ENCODE measurements around the gene SSNA1.

SSNA1 gene

GRCh38 chr9:137156567-137157375, 31.7 kb upstream of the SSNA1 start:
- ChIA-PET CTCF (interaction anchor here (0.7 to 1.4 kb wide), 3 partner anchors 70 to 1060 kb away, joined by 3 to 4 read pairs (median 4); partner anchors contain the start of gene RNF224), POLR2A (ENCODE audit: low non-redundant PET) (interaction anchor here (0.6 kb wide), 1 partner anchor 100 kb away, joined by 6 read pairs; no protein-coding TSS in a partner anchor)
- no peak for TF ChIP-seq CTCF (conservative IDR thresholded peaks at IDR 0.05; ENCODE audit: low read depth)
- peak; percentile 84 for DNase-seq (ENCODE audit: low spot score)
- peak overlapping the region; percentile 17 for H3K27ac ChIP-seq

- no peak for TF ChIP-seq CTCF (conservative IDR thresholded peaks at IDR 0.05; ENCODE audit: low read depth)
- H3K27ac ChIP-seq = peak overlapping the region; percentile 17
- DNase-seq (ENCODE audit: low spot score) = no peak
- POLR2A ChIA-PET (ENCODE audit: low non-redundant PET) = no interaction called here
- CTCF ChIA-PET = interaction anchor here (0.6 to 1.4 kb wide), 4 partner anchors 31 to 129 kb away, joined by 3 to 5 read pairs (median 4); partner anchors contain the start of genes ANAPC2, RNF224 and SSNA1
Observed at GRCh38 chr9:137157618-137158415, 30.7 kb upstream of the SSNA1 start.

- DNase-seq (ENCODE audit: low spot score) = no peak
- TF ChIP-seq CTCF (conservative IDR thresholded peaks at IDR 0.05; ENCODE audit: low read depth) = no peak
- POLR2A ChIA-PET (ENCODE audit: low non-redundant PET) = no interaction called here
- CTCF ChIA-PET = interaction anchor here (1.3 kb wide), 1 partner anchor 78 kb away, joined by 3 read pairs; no protein-coding TSS in a partner anchor
- no peak overlapping the region for H3K27ac ChIP-seq
Observed at GRCh38 chr9:137158625-137159024, 29.9 kb upstream of the SSNA1 start.

- ChIA-PET POLR2A (ENCODE audit: low non-redundant PET) (no interaction called here), CTCF (interaction anchor here (0.7 kb wide), 1 partner anchor 67 kb away, joined by 3 read pairs; no protein-coding TSS in a partner anchor)
- no peak for TF ChIP-seq CTCF (conservative IDR thresholded peaks at IDR 0.05; ENCODE audit: low read depth)
- H3K27ac ChIP-seq = no peak overlapping the region
- DNase-seq (ENCODE audit: low spot score) = no peak
Observed at GRCh38 chr9:137159105-137160053, 29.1 kb upstream of the SSNA1 start.

- TF ChIP-seq CTCF (conservative IDR thresholded peaks at IDR 0.05; ENCODE audit: low read depth) = no peak
- POLR2A ChIA-PET (ENCODE audit: low non-redundant PET) = no interaction called here
- H3K27ac ChIP-seq = no peak overlapping the region
- DNase-seq (ENCODE audit: low spot score) = no peak
- CTCF ChIA-PET = interaction anchor here (0.7 kb wide), 1 partner anchor 29 kb away, joined by 3 read pairs; no protein-coding TSS in a partner anchor
Observed at GRCh38 chr9:137160054-137160425, 28.4 kb upstream of the SSNA1 start.
